Muscle of arm (tissue), 12 donors: Measurements from ENCODE around the gene CNKSR1. TPM values are rescaled to one million over a fixed set of nuclear protein-coding genes. Genes with fewer than 3 reads are reported as not detected.
"Not testable (repeated sequence)": the region's sequence is repeated elsewhere in the genome, so short reads cannot be mapped to it uniquely, and the experiment has no call there.

Experiments used
- DNase-seq: peaks from one replicate; pipeline ENCODE4 v3.0.0-alpha.2; 2013
- polyA plus RNA-seq, 12 donors: library from polyadenylated mRNA; unstranded; fragments of 120-200 nt; gene quantifications; one replicate each; pipeline ENCODE4 v1.2.1, GENCODE V29; 2013; ENCODE audit not compliant: insufficient read length in 12 of 12

Gene CNKSR1
- polyA plus RNA-seq, 12 donors = 1.7 to 13.5 (median 2.7) TPM; not detected in 1

DNA sequence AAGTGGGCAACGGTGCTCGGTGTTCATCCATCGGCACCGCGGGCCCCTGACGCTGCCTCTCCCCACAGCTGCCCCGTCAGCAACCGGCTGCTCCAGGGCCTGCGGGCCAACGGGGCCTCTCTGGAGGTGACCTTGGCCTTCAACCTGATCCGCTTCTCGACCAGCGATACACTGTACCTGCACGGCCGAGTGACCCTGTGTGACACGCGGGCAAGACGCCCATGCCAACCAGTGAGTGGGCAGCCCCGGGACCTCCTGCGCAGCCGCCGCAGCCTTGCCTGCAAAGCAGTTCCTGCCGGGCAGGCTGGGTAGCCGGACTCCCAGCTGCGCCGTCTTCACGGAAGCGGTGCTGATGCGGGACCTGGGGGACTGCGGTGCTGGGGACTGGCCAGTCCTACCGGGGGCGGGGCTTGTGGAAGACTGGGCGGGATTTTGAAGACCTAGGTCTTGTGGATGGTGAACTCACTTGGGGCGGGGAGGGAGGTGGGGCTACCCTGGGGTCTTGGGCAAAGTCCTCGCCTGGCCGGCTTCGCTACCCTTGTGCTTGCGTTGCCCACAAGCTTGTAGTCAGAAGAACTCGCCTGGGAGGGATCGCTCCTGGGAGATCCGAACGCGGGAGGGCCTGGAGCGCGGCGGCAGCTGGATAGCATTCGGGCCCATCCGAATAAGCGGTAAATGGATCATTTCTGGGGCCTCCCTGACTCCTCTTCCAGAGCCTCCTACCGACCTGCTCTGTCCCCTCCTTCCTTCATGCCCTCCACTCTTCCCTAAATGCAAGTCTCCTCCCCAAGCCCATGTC, 47.9 kb downstream of the CNKSR1 start:
- peak; percentile 18 for DNase-seq

DNA sequence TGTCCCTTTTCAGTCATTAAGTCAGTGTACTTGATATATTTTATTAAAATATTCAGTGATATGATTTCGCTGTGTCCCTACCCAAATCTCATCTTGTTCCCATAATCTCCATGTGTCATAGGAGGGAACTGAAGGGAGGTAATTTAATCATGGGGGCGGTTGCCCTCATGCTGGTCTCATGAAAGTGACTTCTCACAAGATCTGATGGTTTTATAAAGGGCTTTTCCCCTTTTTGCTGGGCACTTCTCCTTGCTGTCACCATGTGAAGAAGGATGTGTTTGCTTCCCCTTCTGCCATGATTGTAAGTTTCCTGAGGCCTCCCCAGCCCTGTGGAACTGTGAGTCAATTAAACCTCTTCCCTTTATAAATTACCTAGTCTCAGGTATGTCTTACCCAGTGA, 53.4 kb downstream of the CNKSR1 start:
- not testable (repeated sequence) for DNase-seq

DNA sequence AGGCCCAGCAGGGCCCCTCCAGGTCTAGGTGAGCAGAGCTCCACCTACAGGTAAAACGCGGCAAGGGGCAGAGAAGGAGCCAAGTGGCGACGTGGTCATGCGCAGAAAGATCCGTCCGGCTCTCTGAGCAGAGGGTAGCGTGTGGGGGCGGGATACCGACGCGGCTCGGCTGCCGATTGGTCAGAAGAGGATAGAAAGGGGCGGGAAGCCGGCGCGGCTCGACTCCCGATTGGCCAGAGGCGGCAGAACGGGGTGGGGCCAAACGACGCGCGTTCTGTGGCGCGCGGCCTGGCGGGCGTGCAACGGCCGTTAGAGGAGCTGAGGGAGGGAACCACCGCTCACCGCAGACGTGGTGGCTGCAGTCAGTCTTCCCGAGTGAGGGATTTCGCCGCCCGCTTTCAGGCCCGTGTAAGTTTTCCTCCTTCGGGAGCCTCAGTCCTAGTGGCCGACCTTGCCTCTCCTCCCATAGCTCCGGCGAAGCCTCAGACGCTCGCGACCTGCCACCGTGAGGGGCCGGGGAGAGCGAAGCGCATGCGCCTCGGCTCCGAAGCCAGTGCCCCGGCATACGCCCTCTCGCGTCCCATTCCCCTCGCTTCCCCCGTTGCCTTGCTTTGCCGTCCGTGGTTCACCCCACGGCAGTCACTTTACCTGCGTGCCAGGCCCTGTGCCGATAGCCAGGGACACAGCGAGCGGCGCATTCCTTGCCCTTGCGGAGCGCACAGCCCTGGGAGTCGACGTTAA, 56.8 kb downstream of the CNKSR1 start, which contains the start of gene CEP85:
Gene CEP85, plus strand, starts transcription at position 298 of the 741 bp plus-strand sequence. CDS start 5,584 bp downstream, outside the sequence.
- peak; percentile 96 for DNase-seq

DNA sequence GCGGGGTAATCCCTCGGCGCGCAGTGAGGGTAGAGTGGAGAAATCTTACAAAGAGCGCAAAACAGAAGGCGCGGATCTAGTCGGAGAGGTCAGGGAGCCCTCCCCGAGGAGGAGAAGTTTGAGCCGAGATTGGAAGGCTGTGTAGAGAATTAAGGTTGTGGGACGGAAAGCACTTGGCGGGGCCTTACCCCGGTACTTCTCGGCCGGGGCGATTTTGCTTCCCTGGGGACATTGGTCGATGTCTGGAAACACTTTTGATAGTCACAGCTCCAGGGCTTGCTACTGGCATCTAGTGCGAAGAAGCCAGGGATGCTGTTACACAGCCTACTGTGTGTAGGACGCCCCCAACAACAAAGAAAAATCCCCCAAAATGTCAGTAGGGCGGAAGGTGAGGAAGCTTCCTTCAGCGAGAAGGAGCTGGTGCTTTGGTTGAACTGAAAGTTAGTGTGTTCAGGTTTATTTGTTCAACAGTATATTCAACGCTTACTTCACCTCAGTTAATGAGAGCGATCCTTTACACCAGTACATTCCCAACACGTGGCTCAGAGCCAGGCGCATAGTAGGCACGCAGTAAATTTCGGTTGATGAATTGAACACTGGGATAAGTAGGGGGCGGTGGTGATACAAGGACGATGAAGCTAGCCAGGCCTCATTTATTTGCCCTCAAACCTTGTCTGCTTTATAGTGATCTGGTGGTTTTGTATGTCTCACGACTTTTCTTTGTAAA, 57.5 kb downstream of the CNKSR1 start:
- no peak for DNase-seq

DNA sequence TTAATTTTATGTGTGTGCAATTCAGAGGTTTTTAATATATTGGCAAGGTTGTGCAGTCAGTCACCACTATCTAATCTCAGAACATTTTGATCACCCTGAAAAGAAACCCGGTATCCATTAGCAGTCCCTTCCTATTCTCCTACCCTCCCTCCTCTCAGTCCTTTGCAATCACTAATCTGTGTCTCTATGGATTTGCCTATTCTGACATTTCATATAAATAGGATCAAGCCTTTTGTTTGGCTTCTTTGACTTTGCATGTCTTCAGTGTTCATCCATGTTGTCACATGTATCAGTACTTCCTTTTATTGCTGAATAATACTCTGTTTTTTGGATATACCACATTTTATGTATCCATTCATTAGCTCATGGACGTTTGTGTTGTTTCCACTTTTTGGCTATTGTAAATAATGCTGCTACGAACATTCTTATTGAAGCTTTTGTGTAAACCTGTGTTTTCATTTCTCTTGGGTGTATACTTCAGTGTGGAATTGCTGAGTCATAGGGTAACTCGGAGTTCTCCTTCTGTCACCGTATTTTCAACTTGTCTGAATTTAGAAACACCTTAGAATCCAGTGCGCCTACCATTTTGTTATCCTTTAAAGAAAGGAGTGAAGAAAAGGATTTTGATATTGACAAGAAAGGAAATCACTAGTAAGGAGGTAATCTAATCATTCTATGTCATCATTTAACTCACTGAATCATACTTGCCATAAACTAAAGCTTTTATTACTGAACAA, 60.1 kb downstream of the CNKSR1 start:
- no peak for DNase-seq

Other genes starting within 250 kb of the CNKSR1 start
- 100 to 1,000 TPM in 2 of 12 donors, 10 to 100 TPM in 10; 29.4 to 316 (median 79.5) TPM for gene PAFAH2, start 179.4 kb upstream of the CNKSR1 start, polyA plus RNA-seq
- 1 to 10 TPM in 10 of 12 donors, not detected in 2; 1.3 to 5.8 (median 3.4) TPM for gene EXTL1, start 155.7 kb upstream of the CNKSR1 start, polyA plus RNA-seq
- gene SLC30A2, start 131.4 kb upstream of the CNKSR1 start, polyA plus RNA-seq = 1 to 10 TPM in 4 of 12 donors, under 1 TPM in 6, not detected in 2; 0.08 to 1.8 (median 0.78) TPM
- 10 to 100 TPM in 11 of 12 donors, not detected in 1; 13.4 to 57.6 (median 38.9) TPM for gene TRIM63, start 109.9 kb upstream of the CNKSR1 start, polyA plus RNA-seq
- gene PDIK1L, start 65.7 kb upstream of the CNKSR1 start, polyA plus RNA-seq = 10 to 100 TPM in 1 of 12 donors, 1 to 10 TPM in 10, not detected in 1; 6.7 to 10.3 (median 7.6) TPM
- under 1 TPM in 10 of 12 donors, not detected in 2; 0.56 to 0.92 (median 0.77) TPM for gene FAM110D, start 18.4 kb upstream of the CNKSR1 start, polyA plus RNA-seq
- gene C1orf232, start 8.5 kb upstream of the CNKSR1 start, polyA plus RNA-seq = under 1 TPM in 1 of 12 donors, not detected in 11; 0.26 TPM
- gene ZNF593, start 7.6 kb upstream of the CNKSR1 start, polyA plus RNA-seq = 10 to 100 TPM in 10 of 12 donors, not detected in 2; 11.6 to 18.2 (median 14.3) TPM
- gene ZNF593OS, start 5.7 kb upstream of the CNKSR1 start, polyA plus RNA-seq = 1 to 10 TPM in 8 of 12 donors, under 1 TPM in 2, not detected in 2; 0.49 to 2.1 (median 1.3) TPM
- under 1 TPM in 1 of 12 donors, not detected in 11; 0.08 TPM for gene CATSPER4, start 13.1 kb downstream of the CNKSR1 start, polyA plus RNA-seq
- 10 to 100 TPM in 11 of 12 donors, not detected in 1; 21.0 to 34.8 (median 25.8) TPM for gene CEP85, start 56.7 kb downstream of the CNKSR1 start, polyA plus RNA-seq
- 100 to 1,000 TPM in 2 of 12 donors, 10 to 100 TPM in 9, not detected in 1; 44.0 to 158 (median 54.0) TPM for gene SH3BGRL3, start 102.6 kb downstream of the CNKSR1 start, polyA plus RNA-seq
- 10 to 100 TPM in 3 of 12 donors, 1 to 10 TPM in 8, not detected in 1; 5.3 to 20.5 (median 7.6) TPM for gene UBXN11, start 129.1 kb downstream of the CNKSR1 start, polyA plus RNA-seq
- 10 to 100 TPM in 1 of 12 donors, 1 to 10 TPM in 9, not detected in 2; 1.3 to 40.6 (median 2.1) TPM for gene CD52, start 140.5 kb downstream of the CNKSR1 start, polyA plus RNA-seq
- 10 to 100 TPM in 1 of 12 donors, 1 to 10 TPM in 2, under 1 TPM in 1, not detected in 8; 0.28 to 10.2 (median 2.3) TPM for gene CRYBG2, start 176.6 kb downstream of the CNKSR1 start, polyA plus RNA-seq
- under 1 TPM in 1 of 12 donors, not detected in 11; 0.48 TPM for gene ZNF683, start 195.3 kb downstream of the CNKSR1 start, polyA plus RNA-seq
- under 1 TPM in 2 of 12 donors, not detected in 10; 0.07 to 0.11 TPM for gene LIN28A, start 233.3 kb downstream of the CNKSR1 start, polyA plus RNA-seq